Measurements from ENCODE around the gene SPACA5. TPM values are rescaled to one million over a fixed set of nuclear protein-coding genes. Genes with fewer than 3 reads are reported as not detected.

SPACA5 gene
- total RNA-seq, 1 experiment from 2014 or later: not detected

Other genes with a start within 250 kb of the SPACA5 start
- 7.1 and 8.5 TPM in 2 replicates for gene ZNF81, start 170.1 kb upstream of the SPACA5 start, total RNA-seq (2014; rRNA removed; shearing (Covaris generic))
- gene ZNF182, start 3.0 kb upstream of the SPACA5 start, total RNA-seq (2014; rRNA removed; shearing (Covaris generic)): 3.9 and 5.2 TPM in 2 replicates
- not detected in 2 replicates for gene ZNF630, start 64.7 kb downstream of the SPACA5 start, total RNA-seq (2014; rRNA removed; shearing (Covaris generic))
- gene SPACA5B, start 123.6 kb downstream of the SPACA5 start, total RNA-seq (2014; rRNA removed; shearing (Covaris generic)): not detected in 2 replicates
- gene SSX5, start 189.8 kb downstream of the SPACA5 start, total RNA-seq (2014; rRNA removed; shearing (Covaris generic)): not detected in 2 replicates
- gene SSX1, start 248.4 kb downstream of the SPACA5 start, total RNA-seq (2014; rRNA removed; shearing (Covaris generic)): 0.93 and 1.0 TPM in 2 replicates

Measured in SK-MEL-5 (cell line).